GM21723 (cell line): ENCODE data around the gene KRTAP10-11.
"Not testable (repeated sequence)": the region's sequence is repeated elsewhere in the genome, so short reads cannot be mapped to it uniquely, and the experiment has no call there.

Experiments
- ATAC-seq: cut with Tn5 transposase; IDR thresholded peaks from one replicate; pipeline ENCODE4 v1.9.1; 2021; ENCODE audit warnings: mild to moderate bottlenecking, moderate library complexity; ENCODE audit not compliant: unreplicated experiment

The KRTAP10-11 gene

GRCh38 chr21:44661567-44661966 is 15.4 kb downstream of the KRTAP10-11 start:
- ATAC-seq = not testable (repeated sequence)

- no peak for ATAC-seq
Observed at GRCh38 chr21:44664691-44665090, 18.5 kb downstream of the KRTAP10-11 start.

GRCh38 chr21:44666401-44667320 is 20.4 kb downstream of the KRTAP10-11 start, which contains the start of gene KRTAP12-2:
TSS of gene KRTAP12-2 (minus strand) at chr21:44666927. CDS start at chr21:44666886, 41 bp downstream.
- no peak for ATAC-seq

- ATAC-seq = no peak
Observed at GRCh38 chr21:44667612-44668011, 21.4 kb downstream of the KRTAP10-11 start.

GRCh38 chr21:44670642-44671432 is 24.6 kb downstream of the KRTAP10-11 start:
- no peak for ATAC-seq

- no peak for ATAC-seq
Observed at GRCh38 chr21:44671911-44672310, 25.7 kb downstream of the KRTAP10-11 start.

GRCh38 chr21:44677881-44678280 is 31.7 kb downstream of the KRTAP10-11 start:
- no peak for ATAC-seq

GRCh38 chr21:44681152-44681551 is 34.9 kb downstream of the KRTAP10-11 start:
- no peak for ATAC-seq

GRCh38 chr21:44681861-44682579 is 35.8 kb downstream of the KRTAP10-11 start, which contains the start of gene KRTAP12-1:
TSS of gene KRTAP12-1 (minus strand) at chr21:44682163. CDS start at chr21:44682123, 40 bp downstream.
- ATAC-seq = no peak

GRCh38 chr21:44682580-44683151 is 36.5 kb downstream of the KRTAP10-11 start:
- ATAC-seq = no peak

- ATAC-seq = no peak
Observed at GRCh38 chr21:44684077-44684476, 37.9 kb downstream of the KRTAP10-11 start.

GRCh38 chr21:44684483-44684882 is 38.3 kb downstream of the KRTAP10-11 start:
- ATAC-seq = no peak

- ATAC-seq = not testable (repeated sequence)
Observed at GRCh38 chr21:44685050-44685449, 38.8 kb downstream of the KRTAP10-11 start.

GRCh38 chr21:44686000-44686781 is 40.0 kb downstream of the KRTAP10-11 start:
- no peak for ATAC-seq

- no peak for ATAC-seq
Observed at GRCh38 chr21:44686843-44687561, 40.8 kb downstream of the KRTAP10-11 start.

- ATAC-seq = no peak
Observed at GRCh38 chr21:44687671-44688070, 41.5 kb downstream of the KRTAP10-11 start.

- not testable (repeated sequence) for ATAC-seq
Observed at GRCh38 chr21:44689740-44690139, 43.5 kb downstream of the KRTAP10-11 start.

- ATAC-seq = no peak
Observed at GRCh38 chr21:44691686-44692085, 45.5 kb downstream of the KRTAP10-11 start.
